ENCODE measurements around the gene GPR152. TPM values are rescaled to one million over a fixed set of nuclear protein-coding genes. Genes with fewer than 3 reads are reported as not detected.
"Not testable (repeated sequence)": the region's sequence is repeated elsewhere in the genome, so short reads cannot be mapped to it uniquely, and the experiment has no call there.

The GPR152 gene
- total RNA-seq, 1 experiment from 2014 or later, result not detected

DNA sequence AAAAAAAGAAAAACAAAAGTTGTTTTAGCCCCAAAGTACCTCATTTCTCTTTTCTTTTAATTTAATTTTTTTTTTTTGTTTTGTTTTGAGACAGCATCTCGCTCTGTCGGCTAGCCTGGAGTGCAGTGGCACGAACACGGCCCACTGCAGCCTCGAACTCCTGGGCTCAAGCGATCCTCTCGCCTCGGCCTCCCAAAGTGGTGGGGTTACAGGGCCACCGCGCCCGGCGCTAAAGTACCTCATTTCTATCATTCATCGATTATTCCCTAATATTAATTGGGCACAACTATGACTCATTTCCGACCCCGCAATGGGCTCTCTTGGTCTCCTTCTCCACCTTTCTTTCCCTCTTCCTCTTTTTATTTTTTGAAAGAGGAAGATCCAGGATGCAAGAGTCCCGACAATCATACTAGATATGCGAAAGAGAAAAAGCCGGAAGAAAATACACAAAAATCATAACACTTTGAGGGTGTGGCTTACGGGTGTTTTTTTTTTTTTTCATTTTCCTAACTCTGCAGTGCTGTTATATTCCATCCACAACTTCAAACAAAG lies 29.8 kb upstream of the GPR152 start:
- Mint-ChIP-seq H3K27ac (peak overlapping the region in 1 of 3 experiments; percentile 87; a peak in 1 of 7 replicates), H3K36me3 (ENCODE audit: insufficient read depth in 1 of 3, low read depth in 3 of 3) (peaks cover under 1 to 5% (median 4%) of the 10 kb centered on the region in 3 experiments; a peak in 4 of 7 replicates)

GRCh38 chr11:67477344-67478050 lies 25.0 kb upstream of the GPR152 start:
- peaks cover 21% of the 10 kb centered on the region for H3K27me3 Mint-ChIP-seq (ENCODE audit: low read depth)
- DNase-seq; H2BK5ac ChIP-seq (ENCODE audit: insufficient read length, low read length); H3K4me3 Mint-ChIP-seq; H2AFZ ChIP-seq (ENCODE audit: low read length); H3K56ac ChIP-seq (ENCODE audit: insufficient read length, low read depth, low read length); H4K20me1 ChIP-seq (ENCODE audit: control insufficient read depth, insufficient read depth, insufficient read length); H4K5ac ChIP-seq (ENCODE audit: insufficient read length, low read depth, low read length); H4K8ac ChIP-seq (replicated peaks; ENCODE audit: insufficient read length, low read depth, low read length); H3K4me2 ChIP-seq (ENCODE audit: insufficient read depth, insufficient read length, low read length); H3K9me3 ChIP-seq (ENCODE audit: control insufficient read depth, low read depth, low read length); H3K79me1 ChIP-seq (ENCODE audit: insufficient read depth, low read depth, low read length, poor library complexity, severe bottlenecking); H2BK20ac ChIP-seq (ENCODE audit: low read depth, low read length, poor library complexity, severe bottlenecking); H3K27me3 ChIP-seq (ENCODE audit: insufficient read depth, low read length); H4K91ac ChIP-seq (ENCODE audit: insufficient read length, low read depth, low read length); H3K9me3 Mint-ChIP-seq; H3K4me1 ChIP-seq (ENCODE audit: insufficient read depth, low read length); H3K4ac ChIP-seq (ENCODE audit: low read depth, low read length); H2BK120ac ChIP-seq (ENCODE audit: low read depth, low read length, poor library complexity, severe bottlenecking); H3K18ac ChIP-seq (ENCODE audit: insufficient read length, low read depth, low read length); H2AK5ac ChIP-seq (ENCODE audit: insufficient read length, low read length); H3K23ac ChIP-seq (ENCODE audit: insufficient read length, low read depth, low read length); H3T11ph ChIP-seq (ENCODE audit: low read length); H3K27ac ChIP-seq (ENCODE audit: insufficient read length, low read depth, low read length); H3K9ac ChIP-seq (ENCODE audit: extremely low read depth, insufficient read length, low read length); H3K4me1 Mint-ChIP-seq; H3K23me2 ChIP-seq (ENCODE audit: insufficient read length, low read depth, low read length, poor library complexity, severe bottlenecking); H2BK15ac ChIP-seq (ENCODE audit: low read depth, low read length); H3K79me2 ChIP-seq (ENCODE audit: insufficient read depth, low read length); H3K14ac ChIP-seq (ENCODE audit: insufficient read depth, low read length); H3K36me3 Mint-ChIP-seq (ENCODE audit: insufficient read depth in 1 of 3, low read depth in 3 of 3); H2BK12ac ChIP-seq (ENCODE audit: insufficient read length, low read depth, low read length): not testable (repeated sequence)
- H3K27ac Mint-ChIP-seq, result 0 out of 7 replicates have a peak overlapping the region, but pooled peaks of 1 of the 3 experiments have one; percentile 44
- no CpG with 5 or more reads among the region's 16 CpGs for WGBS (ENCODE audit: extremely low coverage, insufficient read length, low lambda C conversion rate)

More for the DNA sequence above, 29.8 kb upstream of the GPR152 start:
- Histone ChIP-seq H4K5ac (ENCODE audit: insufficient read length, low read depth, low read length) (no peak overlapping the region), H3K27ac (ENCODE audit: insufficient read length, low read depth, low read length) (no peak overlapping the region), H2AK5ac (ENCODE audit: insufficient read length, low read length) (no peak overlapping the region), H3K18ac (ENCODE audit: insufficient read length, low read depth, low read length) (no peak overlapping the region), H4K91ac (ENCODE audit: insufficient read length, low read depth, low read length) (no peak overlapping the region), H3K23ac (ENCODE audit: insufficient read length, low read depth, low read length) (no peak overlapping the region), H3T11ph (ENCODE audit: low read length) (no peak overlapping the region), H3K79me2 (ENCODE audit: insufficient read depth, low read length) (no peaks in the 10 kb centered on the region), H2BK5ac (ENCODE audit: insufficient read length, low read length) (no peak overlapping the region), H3K79me1 (ENCODE audit: insufficient read depth, low read depth, low read length, poor library complexity, severe bottlenecking) (no peaks in the 10 kb centered on the region), H2BK12ac (ENCODE audit: insufficient read length, low read depth, low read length) (no peak overlapping the region), H2AFZ (ENCODE audit: low read length) (no peak overlapping the region), H3K9ac (ENCODE audit: extremely low read depth, insufficient read length, low read length) (no peak overlapping the region), H3K14ac (ENCODE audit: insufficient read depth, low read length) (no peak overlapping the region), H3K4ac (ENCODE audit: low read depth, low read length) (no peak overlapping the region), H3K4me1 (ENCODE audit: insufficient read depth, low read length) (no peaks in the 10 kb centered on the region; the same call in 1 of the 2 replicates), H2BK120ac (ENCODE audit: low read depth, low read length, poor library complexity, severe bottlenecking) (no peak overlapping the region), H3K9me3 (ENCODE audit: control insufficient read depth, low read depth, low read length) (no peaks in the 10 kb centered on the region), H2BK15ac (ENCODE audit: low read depth, low read length) (no peak overlapping the region), H3K23me2 (ENCODE audit: insufficient read length, low read depth, low read length, poor library complexity, severe bottlenecking) (no peaks in the 10 kb centered on the region), H4K8ac (replicated peaks; ENCODE audit: insufficient read length, low read depth, low read length) (no peak overlapping the region), H3K4me2 (ENCODE audit: insufficient read depth, insufficient read length, low read length) (peak overlapping the region; percentile 7), H3K56ac (ENCODE audit: insufficient read length, low read depth, low read length) (no peak overlapping the region), H3K27me3 (ENCODE audit: insufficient read depth, low read length) (no peaks in the 10 kb centered on the region; the same call in 1 of the 2 replicates), H4K20me1 (ENCODE audit: control insufficient read depth, insufficient read depth, insufficient read length) (no peaks in the 10 kb centered on the region), H2BK20ac (ENCODE audit: low read depth, low read length, poor library complexity, severe bottlenecking) (no peak overlapping the region)
- no CpG with 5 or more reads among the region's 19 CpGs for WGBS (ENCODE audit: extremely low coverage, insufficient read length, low lambda C conversion rate)
- no peak for DNase-seq
- Mint-ChIP-seq H3K4me1 (peaks cover 19 to 25% of the 10 kb centered on the region in 2 experiments), H3K9me3 (peaks cover 2% of the 10 kb centered on the region in 2 experiments; a peak in 2 of 5 replicates), H3K4me3 (peak overlapping the region; percentile 83 to 84), H3K27me3 (ENCODE audit: low read depth) (peaks cover 30% of the 10 kb centered on the region)
- TF ChIP-seq CTCF (conservative IDR thresholded peaks at IDR 0.05), result no peak
